NB4 (cell line): ENCODE results near the gene BMPR2.

Experiments
- CTCF ChIP-seq: IDR thresholded peaks from one replicate; pipeline ENCODE4 v1.5.1; 2012; ENCODE audit warnings: low read depth, low read length
- MYC ChIP-seq: IDR thresholded peaks from 2 replicates; pipeline ENCODE4 v1.6.1; 2011; ENCODE audit warnings: low read depth, low read length
- POLR2A ChIP-seq: IDR thresholded peaks from 2 replicates; pipeline ENCODE4 v1.6.1; 2011; ENCODE audit warnings: mild to moderate bottlenecking; ENCODE audit not compliant: insufficient read length; ENCODE audit errors: extremely low read depth

GRCh38 chr2:202346180-202346579 lies 29.9 kb upstream of the BMPR2 start:
- TF ChIP-seq CTCF, result no peak
- no peak for TF ChIP-seq POLR2A
- no peak for TF ChIP-seq MYC
